HepG2 (cell line): ENCODE data around the gene SECISBP2L. TPM values are rescaled to one million over a fixed set of nuclear protein-coding genes. Genes with fewer than 3 reads are reported as not detected.
A peak's percentile ranks its signal among the peaks of the same experiment; 100 is the strongest.

ENCODE experiments used
- CREB1 ChIP-seq, 2 experiments: fragments of 450-650 bp in 1 of 2; IDR thresholded peaks; 2 replicates each; pipeline ENCODE4 v1.6.1; 2016 to 2017; ENCODE audit warnings: control low read depth in 1 of 2, mild to moderate bottlenecking in 1 of 2, missing compliant biosample characterization in 1 of 2, missing genetic modification characterization in 1 of 2
- MXD4 ChIP-seq: IDR thresholded peaks from 2 replicates; pipeline ENCODE4 v1.6.1; 2016; ENCODE audit warnings: mild to moderate bottlenecking, missing biosample characterization, missing genetic modification reagents
- NCOA2 ChIP-seq: sonication (generic); formaldehyde crosslinking; IDR thresholded peaks from 2 replicates; pipeline ENCODE4 v1.8.0; 2022; ENCODE audit warnings: inconsistent platforms
- ZBTB38 ChIP-seq: sonication (generic); formaldehyde crosslinking; IDR thresholded peaks from 2 replicates; pipeline ENCODE4 v1.5.1; 2020; ENCODE audit warnings: mild to moderate bottlenecking, missing genetic modification reagents
- ZNF136 ChIP-seq: sonication (generic); formaldehyde crosslinking; IDR thresholded peaks from 2 replicates; pipeline ENCODE4 v1.8.1; 2022; ENCODE audit warnings: low read depth, mild to moderate bottlenecking, moderate library complexity, missing genetic modification reagents
- ZNF317 ChIP-seq: sonication (generic); formaldehyde crosslinking; IDR thresholded peaks from 2 replicates; pipeline ENCODE4 v1.5.0; 2020; ENCODE audit warnings: mild to moderate bottlenecking, missing genetic modification reagents
- ZNF460 ChIP-seq: sonication (generic); formaldehyde crosslinking; IDR thresholded peaks from 2 replicates; pipeline ENCODE4 v1.5.1; 2020; ENCODE audit warnings: missing genetic modification reagents, mild to moderate bottlenecking, borderline replicate concordance
- ZNF468 ChIP-seq: sonication (generic); formaldehyde crosslinking; IDR thresholded peaks from 2 replicates; pipeline ENCODE4 v1.8.0; 2022; ENCODE audit warnings: mild to moderate bottlenecking, moderate library complexity, missing genetic modification reagents
- ZNF678 ChIP-seq: sonication (generic); formaldehyde crosslinking; IDR thresholded peaks from 2 replicates; pipeline ENCODE4 v1.4.0; 2020; ENCODE audit warnings: mild to moderate bottlenecking, missing genetic modification reagents
- ZSCAN25 ChIP-seq: sonication (generic); formaldehyde crosslinking; IDR thresholded peaks from 2 replicates; pipeline ENCODE4 v1.8.0; 2022; ENCODE audit warnings: mild to moderate bottlenecking, missing genetic modification reagents
- polyA plus RNA-seq, 8 experiments: library from polyadenylated mRNA; depleted of rRNA in 3 of 8; stranded (reverse) in 7 of 8; unstranded in 1 of 8; fragments of >200 nt; fragmentation: Illumina TruSeq in 4 of 8; extraction: Trizol in 4 of 8; gene quantifications; 2 replicates each; pipeline versions ENCODE4 v1.2.1 to v1.2.3, GENCODE V29; 2011 to 2016; ENCODE audit warnings: low read depth in 4 of 8, missing spikeins in 1 of 8, mixed read lengths in 1 of 8; ENCODE audit not compliant: insufficient read depth in 1 of 8
- total RNA-seq, 5 experiments: library from RNA; depleted of rRNA; stranded (reverse); fragments of >200 nt; fragmentation: Illumina TruSeq; extraction: Trizol; gene quantifications; 2 replicates each; pipeline ENCODE4 v1.2.3, GENCODE V29; 2016; ENCODE audit warnings: low read depth in 1 of 5
- TF ChIP-seq, protein P1 (sequence below): sonication (generic); formaldehyde crosslinking; IDR thresholded peaks from 2 replicates; pipeline ENCODE4 v1.4.0; 2020; ENCODE audit warnings: missing genetic modification reagents, borderline replicate concordance
- TF ChIP-seq, protein P2 (sequence below): sonication (generic); formaldehyde crosslinking; IDR thresholded peaks from 2 replicates; pipeline ENCODE4 v1.4.0; 2020; ENCODE audit warnings: missing genetic modification reagents, mild to moderate bottlenecking, borderline replicate concordance
- TF ChIP-seq, protein P3 (sequence below): fragments of 450-650 bp; IDR thresholded peaks from 2 replicates; pipeline ENCODE4 v1.6.1; 2016
- TF ChIP-seq, protein P4 (sequence below): sonication (generic); formaldehyde crosslinking; IDR thresholded peaks from 2 replicates; pipeline ENCODE4 v1.9.0; 2021; ENCODE audit warnings: missing genetic modification reagents, borderline replicate concordance
- TF ChIP-seq, protein P5 (sequence below): sonication (generic); formaldehyde crosslinking; IDR thresholded peaks from 2 replicates; pipeline ENCODE4 v1.5.1; 2020; ENCODE audit warnings: missing genetic modification reagents, mild to moderate bottlenecking, borderline replicate concordance

The SECISBP2L gene
- total and polyA plus RNA-seq, 2 of the 13 experiments (the other 11 are each of a cell fraction or from before 2014, with no cell fraction given) = 13.9 to 15.6 TPM

DNA sequence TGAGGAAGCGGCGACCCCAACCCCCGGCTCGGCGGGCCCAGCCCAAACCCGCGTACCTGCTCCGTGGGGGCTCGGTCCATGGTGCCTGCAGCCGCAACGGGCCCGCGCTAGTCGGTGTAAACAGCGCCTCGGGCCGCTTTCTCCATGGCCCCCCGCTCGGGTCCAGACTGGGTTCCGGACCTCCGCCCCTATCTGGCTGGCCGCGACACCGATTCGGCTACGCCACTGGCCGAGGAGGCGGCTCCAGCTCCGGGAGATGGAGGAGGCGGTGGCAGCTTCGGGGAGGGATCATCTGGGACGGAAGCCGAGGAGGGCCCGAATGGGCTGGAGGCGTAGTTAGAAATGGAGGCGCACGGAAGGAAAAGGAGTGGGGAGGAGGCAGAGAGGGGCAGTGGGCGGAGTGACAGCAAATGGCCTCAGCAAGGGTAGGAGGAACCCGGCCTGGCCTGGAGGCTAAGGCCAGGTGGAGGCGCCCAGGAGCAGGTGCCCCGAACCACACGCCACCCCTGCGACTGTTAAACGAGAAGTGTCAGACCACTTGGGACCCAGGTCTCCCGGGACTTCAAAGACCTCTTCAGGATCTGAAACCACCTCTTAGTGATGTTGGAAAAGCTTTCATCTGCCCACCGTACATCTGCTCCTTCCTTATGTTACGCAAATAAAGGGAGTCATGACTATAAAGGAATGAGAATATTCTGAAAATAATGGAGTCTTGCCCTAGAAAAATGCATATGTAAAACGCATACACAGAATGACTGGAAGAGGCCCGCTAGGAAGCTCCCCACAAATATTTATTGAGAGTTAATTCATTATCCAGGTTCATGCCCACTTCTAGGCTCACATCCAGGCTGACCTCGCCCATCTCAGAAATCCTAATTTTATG is at the start of gene SECISBP2L (continued):
- TF ChIP-seq, protein P1, sequence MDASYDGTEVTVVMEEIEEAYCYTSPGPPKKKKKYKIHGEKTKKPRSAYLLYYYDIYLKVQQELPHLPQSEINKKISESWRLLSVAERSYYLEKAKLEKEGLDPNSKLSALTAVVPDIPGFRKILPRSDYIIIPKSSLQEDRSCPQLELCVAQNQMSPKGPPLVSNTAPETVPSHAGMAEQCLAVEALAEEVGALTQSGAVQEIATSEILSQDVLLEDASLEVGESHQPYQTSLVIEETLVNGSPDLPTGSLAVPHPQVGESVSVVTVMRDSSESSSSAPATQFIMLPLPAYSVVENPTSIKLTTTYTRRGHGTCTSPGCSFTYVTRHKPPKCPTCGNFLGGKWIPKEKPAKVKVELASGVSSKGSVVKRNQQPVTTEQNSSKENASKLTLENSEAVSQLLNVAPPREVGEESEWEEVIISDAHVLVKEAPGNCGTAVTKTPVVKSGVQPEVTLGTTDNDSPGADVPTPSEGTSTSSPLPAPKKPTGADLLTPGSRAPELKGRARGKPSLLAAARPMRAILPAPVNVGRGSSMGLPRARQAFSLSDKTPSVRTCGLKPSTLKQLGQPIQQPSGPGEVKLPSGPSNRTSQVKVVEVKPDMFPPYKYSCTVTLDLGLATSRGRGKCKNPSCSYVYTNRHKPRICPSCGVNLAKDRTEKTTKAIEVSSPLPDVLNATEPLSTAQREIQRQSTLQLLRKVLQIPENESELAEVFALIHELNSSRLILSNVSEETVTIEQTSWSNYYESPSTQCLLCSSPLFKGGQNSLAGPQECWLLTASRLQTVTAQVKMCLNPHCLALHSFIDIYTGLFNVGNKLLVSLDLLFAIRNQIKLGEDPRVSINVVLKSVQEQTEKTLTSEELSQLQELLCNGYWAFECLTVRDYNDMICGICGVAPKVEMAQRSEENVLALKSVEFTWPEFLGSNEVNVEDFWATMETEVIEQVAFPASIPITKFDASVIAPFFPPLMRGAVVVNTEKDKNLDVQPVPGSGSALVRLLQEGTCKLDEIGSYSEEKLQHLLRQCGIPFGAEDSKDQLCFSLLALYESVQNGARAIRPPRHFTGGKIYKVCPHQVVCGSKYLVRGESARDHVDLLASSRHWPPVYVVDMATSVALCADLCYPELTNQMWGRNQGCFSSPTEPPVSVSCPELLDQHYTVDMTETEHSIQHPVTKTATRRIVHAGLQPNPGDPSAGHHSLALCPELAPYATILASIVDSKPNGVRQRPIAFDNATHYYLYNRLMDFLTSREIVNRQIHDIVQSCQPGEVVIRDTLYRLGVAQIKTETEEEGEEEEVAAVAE = peak; percentile 75; the same call in 1 of the 2 replicates
- TF ChIP-seq ZNF678 (CRISPR knock-in tag) = no peak
- 0 out of 2 replicates have a peak, but pooled peaks have one; percentile 6 for TF ChIP-seq ZNF468 (CRISPR knock-in tag)
- TF ChIP-seq ZNF136 (CRISPR knock-in tag) = peak; percentile 94; the same call in 1 of the 2 replicates
- peak; percentile 59; the same call in 1 of the 2 replicates for TF ChIP-seq ZNF460
- TF ChIP-seq NCOA2 (CRISPR knock-in tag) = peak; percentile 66
- TF ChIP-seq ZSCAN25 (CRISPR knock-in tag) = peak; percentile 74
- peak; percentile 57; the same call in 1 of the 2 replicates for TF ChIP-seq CREB1 (IDR thresholded peaks at IDR 0.05)
- 0 out of 2 replicates have a peak, but pooled peaks have one; percentile 27 for TF ChIP-seq CREB1 (CRISPR knock-in tag; IDR thresholded peaks at IDR 0.05)
- TF ChIP-seq, protein P2, sequence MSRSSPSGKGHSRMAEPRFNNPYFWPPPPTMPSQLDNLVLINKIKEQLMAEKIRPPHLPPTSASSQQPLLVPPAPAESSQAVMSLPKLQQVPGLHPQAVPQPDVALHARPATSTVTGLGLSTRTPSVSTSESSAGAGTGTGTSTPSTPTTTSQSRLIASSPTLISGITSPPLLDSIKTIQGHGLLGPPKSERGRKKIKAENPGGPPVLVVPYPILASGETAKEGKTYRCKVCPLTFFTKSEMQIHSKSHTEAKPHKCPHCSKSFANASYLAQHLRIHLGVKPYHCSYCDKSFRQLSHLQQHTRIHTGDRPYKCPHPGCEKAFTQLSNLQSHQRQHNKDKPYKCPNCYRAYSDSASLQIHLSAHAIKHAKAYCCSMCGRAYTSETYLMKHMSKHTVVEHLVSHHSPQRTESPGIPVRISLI = no peak
- TF ChIP-seq, protein P3, sequence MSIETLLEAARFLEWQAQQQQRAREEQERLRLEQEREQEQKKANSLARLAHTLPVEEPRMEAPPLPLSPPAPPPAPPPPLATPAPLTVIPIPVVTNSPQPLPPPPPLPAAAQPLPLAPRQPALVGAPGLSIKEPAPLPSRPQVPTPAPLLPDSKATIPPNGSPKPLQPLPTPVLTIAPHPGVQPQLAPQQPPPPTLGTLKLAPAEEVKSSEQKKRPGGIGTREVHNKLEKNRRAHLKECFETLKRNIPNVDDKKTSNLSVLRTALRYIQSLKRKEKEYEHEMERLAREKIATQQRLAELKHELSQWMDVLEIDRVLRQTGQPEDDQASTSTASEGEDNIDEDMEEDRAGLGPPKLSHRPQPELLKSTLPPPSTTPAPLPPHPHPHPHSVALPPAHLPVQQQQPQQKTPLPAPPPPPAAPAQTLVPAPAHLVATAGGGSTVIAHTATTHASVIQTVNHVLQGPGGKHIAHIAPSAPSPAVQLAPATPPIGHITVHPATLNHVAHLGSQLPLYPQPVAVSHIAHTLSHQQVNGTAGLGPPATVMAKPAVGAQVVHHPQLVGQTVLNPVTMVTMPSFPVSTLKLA = 0 out of 2 replicates have a peak, but pooled peaks have one; percentile 41
- TF ChIP-seq ZNF317 (CRISPR knock-in tag) = peak; percentile 73; the same call in 1 of the 2 replicates
- TF ChIP-seq, protein P4, sequence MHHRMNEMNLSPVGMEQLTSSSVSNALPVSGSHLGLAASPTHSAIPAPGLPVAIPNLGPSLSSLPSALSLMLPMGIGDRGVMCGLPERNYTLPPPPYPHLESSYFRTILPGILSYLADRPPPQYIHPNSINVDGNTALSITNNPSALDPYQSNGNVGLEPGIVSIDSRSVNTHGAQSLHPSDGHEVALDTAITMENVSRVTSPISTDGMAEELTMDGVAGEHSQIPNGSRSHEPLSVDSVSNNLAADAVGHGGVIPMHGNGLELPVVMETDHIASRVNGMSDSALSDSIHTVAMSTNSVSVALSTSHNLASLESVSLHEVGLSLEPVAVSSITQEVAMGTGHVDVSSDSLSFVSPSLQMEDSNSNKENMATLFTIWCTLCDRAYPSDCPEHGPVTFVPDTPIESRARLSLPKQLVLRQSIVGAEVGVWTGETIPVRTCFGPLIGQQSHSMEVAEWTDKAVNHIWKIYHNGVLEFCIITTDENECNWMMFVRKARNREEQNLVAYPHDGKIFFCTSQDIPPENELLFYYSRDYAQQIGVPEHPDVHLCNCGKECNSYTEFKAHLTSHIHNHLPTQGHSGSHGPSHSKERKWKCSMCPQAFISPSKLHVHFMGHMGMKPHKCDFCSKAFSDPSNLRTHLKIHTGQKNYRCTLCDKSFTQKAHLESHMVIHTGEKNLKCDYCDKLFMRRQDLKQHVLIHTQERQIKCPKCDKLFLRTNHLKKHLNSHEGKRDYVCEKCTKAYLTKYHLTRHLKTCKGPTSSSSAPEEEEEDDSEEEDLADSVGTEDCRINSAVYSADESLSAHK (CRISPR knock-in tag) = no peak
- TF ChIP-seq MXD4 = no peak; the same call in 1 of the 2 replicates
- TF ChIP-seq ZBTB38 (CRISPR knock-in tag) = peak; percentile 74; the same call in 1 of the 2 replicates
- TF ChIP-seq, protein P5, sequence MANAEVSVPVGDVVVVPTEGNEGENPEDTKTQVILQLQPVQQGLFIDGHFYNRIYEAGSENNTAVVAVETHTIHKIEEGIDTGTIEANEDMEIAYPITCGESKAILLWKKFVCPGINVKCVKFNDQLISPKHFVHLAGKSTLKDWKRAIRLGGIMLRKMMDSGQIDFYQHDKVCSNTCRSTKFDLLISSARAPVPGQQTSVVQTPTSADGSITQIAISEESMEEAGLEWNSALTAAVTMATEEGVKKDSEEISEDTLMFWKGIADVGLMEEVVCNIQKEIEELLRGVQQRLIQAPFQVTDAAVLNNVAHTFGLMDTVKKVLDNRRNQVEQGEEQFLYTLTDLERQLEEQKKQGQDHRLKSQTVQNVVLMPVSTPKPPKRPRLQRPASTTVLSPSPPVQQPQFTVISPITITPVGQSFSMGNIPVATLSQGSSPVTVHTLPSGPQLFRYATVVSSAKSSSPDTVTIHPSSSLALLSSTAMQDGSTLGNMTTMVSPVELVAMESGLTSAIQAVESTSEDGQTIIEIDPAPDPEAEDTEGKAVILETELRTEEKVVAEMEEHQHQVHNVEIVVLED (CRISPR knock-in tag) = peak; percentile 70; the same call in 1 of the 2 replicates
